HEK293 (cell line): Measurements from ENCODE around the gene RHOBTB3.

Experiments
- MYNN ChIP-seq: fragments of 450-650 bp; formaldehyde crosslinking; IDR thresholded peaks from 2 replicates; pipeline ENCODE4 v1.5.1; 2016; ENCODE audit warnings: missing biosample characterization, missing genetic modification characterization, borderline replicate concordance
- MZF1 ChIP-seq: fragments of 450-650 bp; formaldehyde crosslinking; IDR thresholded peaks from 2 replicates; pipeline ENCODE4 v1.5.1; 2017; ENCODE audit warnings: missing biosample characterization, missing genetic modification characterization, borderline replicate concordance
- PBX3 ChIP-seq: sonication (generic); formaldehyde crosslinking; IDR thresholded peaks from 2 replicates; pipeline ENCODE4 v1.8.1; 2022; ENCODE audit warnings: mild to moderate bottlenecking, moderate library complexity, missing genetic modification reagents
- REPIN1 ChIP-seq: fragments of 450-650 bp; formaldehyde crosslinking; IDR thresholded peaks from 2 replicates; pipeline ENCODE4 v1.5.1; 2017; ENCODE audit warnings: missing biosample characterization, missing genetic modification characterization, low read depth
- SETDB1 ChIP-seq: IDR thresholded peaks from one replicate; pipeline ENCODE4 v1.6.1; 2017; ENCODE audit warnings: mild to moderate bottlenecking, low read length, moderate library complexity, mixed read lengths; ENCODE audit not compliant: insufficient read length
- SP2 ChIP-seq: fragments of 450-650 bp; formaldehyde crosslinking; IDR thresholded peaks from 2 replicates; pipeline ENCODE4 v1.5.1; 2016; ENCODE audit warnings: missing biosample characterization, missing genetic modification characterization
- ZBTB17 ChIP-seq: fragments of 450-650 bp; formaldehyde crosslinking; IDR thresholded peaks from 2 replicates; pipeline ENCODE4 v1.5.1; 2016; ENCODE audit warnings: missing biosample characterization, missing genetic modification characterization
- ZBTB21 ChIP-seq: fragments of 450-650 bp; formaldehyde crosslinking; IDR thresholded peaks from 2 replicates; pipeline ENCODE4 v1.5.1; 2017; ENCODE audit warnings: missing biosample characterization, missing genetic modification characterization
- ZEB2 ChIP-seq: fragments of 450-650 bp; formaldehyde crosslinking; IDR thresholded peaks from 2 replicates; pipeline ENCODE4 v1.5.1; 2016; ENCODE audit warnings: missing biosample characterization, missing genetic modification characterization
- ZFP3 ChIP-seq: fragments of 450-650 bp; formaldehyde crosslinking; IDR thresholded peaks from 2 replicates; pipeline ENCODE4 v1.5.1; 2016; ENCODE audit warnings: low read depth, missing biosample characterization, missing genetic modification characterization
- ZIC2 ChIP-seq: fragments of 450-650 bp; formaldehyde crosslinking; IDR thresholded peaks from 2 replicates; pipeline ENCODE4 v1.5.1; 2016; ENCODE audit warnings: missing biosample characterization, missing genetic modification characterization
- ZNF133 ChIP-seq: fragments of 450-650 bp; formaldehyde crosslinking; IDR thresholded peaks from 2 replicates; pipeline ENCODE4 v1.5.1; 2016; ENCODE audit warnings: missing biosample characterization, missing genetic modification characterization
- ZNF274 ChIP-seq, 2 experiments: fragments of 200-500 bp in 1 of 2; fragments of 450-650 bp in 1 of 2; sonication (Bioruptor generic) in 1 of 2; formaldehyde crosslinking in 1 of 2; IDR thresholded peaks; 2 replicates each; pipeline versions ENCODE4 v1.5.1 to v1.6.1; 2014 to 2016; ENCODE audit warnings: borderline replicate concordance in 1 of 2, inconsistent platforms in 1 of 2, low read length in 1 of 2, missing biosample characterization in 1 of 2, missing genetic modification characterization in 1 of 2
- ZNF366 ChIP-seq: fragments of 450-650 bp; formaldehyde crosslinking; conservative IDR thresholded peaks from 2 replicates; pipeline ENCODE4 v1.5.1; 2016; ENCODE audit warnings: missing biosample characterization, missing genetic modification characterization
- ZNF394 ChIP-seq: fragments of 450-650 bp; formaldehyde crosslinking; IDR thresholded peaks from 2 replicates; pipeline ENCODE4 v1.5.1; 2016; ENCODE audit warnings: missing biosample characterization, missing genetic modification characterization, mild to moderate bottlenecking, moderate library complexity, borderline replicate concordance
- ZNF473 ChIP-seq: fragments of 450-650 bp; formaldehyde crosslinking; IDR thresholded peaks from 2 replicates; pipeline ENCODE4 v1.5.1; 2017; ENCODE audit warnings: missing biosample characterization, missing genetic modification characterization
- ZNF48 ChIP-seq: fragments of 450-650 bp; formaldehyde crosslinking; IDR thresholded peaks from 2 replicates; pipeline ENCODE4 v1.5.1; 2016; ENCODE audit warnings: missing biosample characterization, missing genetic modification characterization
- ZNF501 ChIP-seq: fragments of 450-650 bp; formaldehyde crosslinking; IDR thresholded peaks from 2 replicates; pipeline ENCODE4 v1.5.1; 2016; ENCODE audit warnings: missing biosample characterization, missing genetic modification characterization
- ZNF510 ChIP-seq: fragments of 450-650 bp; formaldehyde crosslinking; IDR thresholded peaks from 2 replicates; pipeline ENCODE4 v1.5.1; 2018; ENCODE audit warnings: mild to moderate bottlenecking, missing genetic modification characterization, missing biosample characterization; ENCODE audit not compliant: insufficient replicate concordance
- ZNF600 ChIP-seq: fragments of 450-650 bp; formaldehyde crosslinking; IDR thresholded peaks from 2 replicates; pipeline ENCODE4 v1.5.1; 2016; ENCODE audit warnings: missing biosample characterization, missing genetic modification characterization
- ZNF610 ChIP-seq: fragments of 450-650 bp; formaldehyde crosslinking; IDR thresholded peaks from 2 replicates; pipeline ENCODE4 v1.5.1; 2016; ENCODE audit warnings: missing biosample characterization, missing genetic modification characterization, borderline replicate concordance
- ZNF626 ChIP-seq: fragments of 450-650 bp; sonication (Bioruptor Pico); formaldehyde crosslinking; IDR thresholded peaks from 2 replicates; pipeline ENCODE4 v1.5.1; 2018; ENCODE audit warnings: missing biosample characterization, missing genetic modification characterization, inconsistent platforms
- ZSCAN30 ChIP-seq: fragments of 450-650 bp; IDR thresholded peaks from 2 replicates; pipeline ENCODE4 v1.5.1; 2018; ENCODE audit warnings: missing biosample characterization, mild to moderate bottlenecking, missing genetic modification characterization, moderate library complexity
- TF ChIP-seq, protein P1 (sequence below): fragments of 450-650 bp; formaldehyde crosslinking; IDR thresholded peaks from 2 replicates; pipeline ENCODE4 v1.5.1; 2016; ENCODE audit warnings: missing biosample characterization, missing genetic modification characterization
- TF ChIP-seq, protein P2 (sequence below): fragments of 450-650 bp; formaldehyde crosslinking; IDR thresholded peaks from 2 replicates; pipeline ENCODE4 v1.5.1; 2016; ENCODE audit warnings: missing biosample characterization, missing genetic modification characterization
- TF ChIP-seq, protein P3 (sequence below): fragments of 450-650 bp; IDR thresholded peaks from 2 replicates; pipeline ENCODE4 v1.5.1; 2018; ENCODE audit warnings: missing biosample characterization, mild to moderate bottlenecking, missing genetic modification characterization
- TF ChIP-seq, protein P4 (sequence below): fragments of 450-650 bp; IDR thresholded peaks from 2 replicates; pipeline ENCODE4 v1.5.1; 2018; ENCODE audit warnings: missing biosample characterization, missing genetic modification characterization

Gene RHOBTB3

GRCh38 chr5:95731571-95732554 is 727 bp downstream of the RHOBTB3 start (continued):
- TF ChIP-seq ZNF626 (tag by site-specific recombination): no peak
- TF ChIP-seq ZFP3 (tag by site-specific recombination): no peak
- no peak for TF ChIP-seq ZNF473 (tag by site-specific recombination)
- TF ChIP-seq, protein P1, sequence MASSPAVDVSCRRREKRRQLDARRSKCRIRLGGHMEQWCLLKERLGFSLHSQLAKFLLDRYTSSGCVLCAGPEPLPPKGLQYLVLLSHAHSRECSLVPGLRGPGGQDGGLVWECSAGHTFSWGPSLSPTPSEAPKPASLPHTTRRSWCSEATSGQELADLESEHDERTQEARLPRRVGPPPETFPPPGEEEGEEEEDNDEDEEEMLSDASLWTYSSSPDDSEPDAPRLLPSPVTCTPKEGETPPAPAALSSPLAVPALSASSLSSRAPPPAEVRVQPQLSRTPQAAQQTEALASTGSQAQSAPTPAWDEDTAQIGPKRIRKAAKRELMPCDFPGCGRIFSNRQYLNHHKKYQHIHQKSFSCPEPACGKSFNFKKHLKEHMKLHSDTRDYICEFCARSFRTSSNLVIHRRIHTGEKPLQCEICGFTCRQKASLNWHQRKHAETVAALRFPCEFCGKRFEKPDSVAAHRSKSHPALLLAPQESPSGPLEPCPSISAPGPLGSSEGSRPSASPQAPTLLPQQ (tag by site-specific recombination): 0 out of 2 replicates have a peak, but pooled peaks have one; percentile 31
- peak; percentile 72 for TF ChIP-seq ZNF501 (tag by site-specific recombination)
- TF ChIP-seq, protein P2, sequence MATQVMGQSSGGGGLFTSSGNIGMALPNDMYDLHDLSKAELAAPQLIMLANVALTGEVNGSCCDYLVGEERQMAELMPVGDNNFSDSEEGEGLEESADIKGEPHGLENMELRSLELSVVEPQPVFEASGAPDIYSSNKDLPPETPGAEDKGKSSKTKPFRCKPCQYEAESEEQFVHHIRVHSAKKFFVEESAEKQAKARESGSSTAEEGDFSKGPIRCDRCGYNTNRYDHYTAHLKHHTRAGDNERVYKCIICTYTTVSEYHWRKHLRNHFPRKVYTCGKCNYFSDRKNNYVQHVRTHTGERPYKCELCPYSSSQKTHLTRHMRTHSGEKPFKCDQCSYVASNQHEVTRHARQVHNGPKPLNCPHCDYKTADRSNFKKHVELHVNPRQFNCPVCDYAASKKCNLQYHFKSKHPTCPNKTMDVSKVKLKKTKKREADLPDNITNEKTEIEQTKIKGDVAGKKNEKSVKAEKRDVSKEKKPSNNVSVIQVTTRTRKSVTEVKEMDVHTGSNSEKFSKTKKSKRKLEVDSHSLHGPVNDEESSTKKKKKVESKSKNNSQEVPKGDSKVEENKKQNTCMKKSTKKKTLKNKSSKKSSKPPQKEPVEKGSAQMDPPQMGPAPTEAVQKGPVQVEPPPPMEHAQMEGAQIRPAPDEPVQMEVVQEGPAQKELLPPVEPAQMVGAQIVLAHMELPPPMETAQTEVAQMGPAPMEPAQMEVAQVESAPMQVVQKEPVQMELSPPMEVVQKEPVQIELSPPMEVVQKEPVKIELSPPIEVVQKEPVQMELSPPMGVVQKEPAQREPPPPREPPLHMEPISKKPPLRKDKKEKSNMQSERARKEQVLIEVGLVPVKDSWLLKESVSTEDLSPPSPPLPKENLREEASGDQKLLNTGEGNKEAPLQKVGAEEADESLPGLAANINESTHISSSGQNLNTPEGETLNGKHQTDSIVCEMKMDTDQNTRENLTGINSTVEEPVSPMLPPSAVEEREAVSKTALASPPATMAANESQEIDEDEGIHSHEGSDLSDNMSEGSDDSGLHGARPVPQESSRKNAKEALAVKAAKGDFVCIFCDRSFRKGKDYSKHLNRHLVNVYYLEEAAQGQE (tag by site-specific recombination): peak; percentile 62
- TF ChIP-seq, protein P3, sequence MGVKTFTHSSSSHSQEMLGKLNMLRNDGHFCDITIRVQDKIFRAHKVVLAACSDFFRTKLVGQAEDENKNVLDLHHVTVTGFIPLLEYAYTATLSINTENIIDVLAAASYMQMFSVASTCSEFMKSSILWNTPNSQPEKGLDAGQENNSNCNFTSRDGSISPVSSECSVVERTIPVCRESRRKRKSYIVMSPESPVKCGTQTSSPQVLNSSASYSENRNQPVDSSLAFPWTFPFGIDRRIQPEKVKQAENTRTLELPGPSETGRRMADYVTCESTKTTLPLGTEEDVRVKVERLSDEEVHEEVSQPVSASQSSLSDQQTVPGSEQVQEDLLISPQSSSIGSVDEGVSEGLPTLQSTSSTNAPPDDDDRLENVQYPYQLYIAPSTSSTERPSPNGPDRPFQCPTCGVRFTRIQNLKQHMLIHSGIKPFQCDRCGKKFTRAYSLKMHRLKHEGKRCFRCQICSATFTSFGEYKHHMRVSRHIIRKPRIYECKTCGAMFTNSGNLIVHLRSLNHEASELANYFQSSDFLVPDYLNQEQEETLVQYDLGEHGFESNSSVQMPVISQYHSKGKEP (tag by site-specific recombination): no peak
- TF ChIP-seq REPIN1 (tag by site-specific recombination): 0 out of 2 replicates have a peak, but pooled peaks have one; percentile 39
- peak; percentile 51 for TF ChIP-seq ZSCAN30 (tag by site-specific recombination)
- no peak for TF ChIP-seq ZNF610
- TF ChIP-seq ZNF366 (tag by site-specific recombination): peak; percentile 22; the same call in 1 of the 2 replicates
- no peak for TF ChIP-seq SETDB1
- TF ChIP-seq ZBTB21 (tag by site-specific recombination): no peak
- TF ChIP-seq ZEB2 (tag by site-specific recombination): no peak; the same call in 1 of the 2 replicates
- 0 out of 2 replicates have a peak, but pooled peaks have one; percentile 7 for TF ChIP-seq PBX3 (CRISPR knock-in tag)
- peak; percentile 65 for TF ChIP-seq ZNF394
- TF ChIP-seq MZF1 (tag by site-specific recombination): no peak
- TF ChIP-seq MYNN (tag by site-specific recombination): 0 out of 2 replicates have a peak, but pooled peaks have one; percentile 14
- TF ChIP-seq ZNF48: no peak
- TF ChIP-seq ZNF133 (tag by site-specific recombination): no peak
- peak; percentile 94 for TF ChIP-seq ZNF600 (tag by site-specific recombination)
- no peak for TF ChIP-seq ZIC2 (tag by site-specific recombination)
- TF ChIP-seq ZNF274 (IDR thresholded peaks at IDR 0.05; ENCODE audit: low read length): no peak
- no peak for TF ChIP-seq ZNF274 (tag by site-specific recombination; IDR thresholded peaks at IDR 0.05; ENCODE audit: borderline replicate concordance)
- TF ChIP-seq, protein P4, sequence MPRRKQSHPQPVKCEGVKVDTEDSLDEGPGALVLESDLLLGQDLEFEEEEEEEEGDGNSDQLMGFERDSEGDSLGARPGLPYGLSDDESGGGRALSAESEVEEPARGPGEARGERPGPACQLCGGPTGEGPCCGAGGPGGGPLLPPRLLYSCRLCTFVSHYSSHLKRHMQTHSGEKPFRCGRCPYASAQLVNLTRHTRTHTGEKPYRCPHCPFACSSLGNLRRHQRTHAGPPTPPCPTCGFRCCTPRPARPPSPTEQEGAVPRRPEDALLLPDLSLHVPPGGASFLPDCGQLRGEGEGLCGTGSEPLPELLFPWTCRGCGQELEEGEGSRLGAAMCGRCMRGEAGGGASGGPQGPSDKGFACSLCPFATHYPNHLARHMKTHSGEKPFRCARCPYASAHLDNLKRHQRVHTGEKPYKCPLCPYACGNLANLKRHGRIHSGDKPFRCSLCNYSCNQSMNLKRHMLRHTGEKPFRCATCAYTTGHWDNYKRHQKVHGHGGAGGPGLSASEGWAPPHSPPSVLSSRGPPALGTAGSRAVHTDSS (tag by site-specific recombination): 0 out of 2 replicates have a peak, but pooled peaks have one; percentile 6
- no peak for TF ChIP-seq ZNF510 (tag by site-specific recombination)
- TF ChIP-seq SP2 (tag by site-specific recombination): no peak
- TF ChIP-seq ZBTB17: peak; percentile 69
